ENCODE measurements around the gene C1QTNF1.

Gene C1QTNF1

DNA sequence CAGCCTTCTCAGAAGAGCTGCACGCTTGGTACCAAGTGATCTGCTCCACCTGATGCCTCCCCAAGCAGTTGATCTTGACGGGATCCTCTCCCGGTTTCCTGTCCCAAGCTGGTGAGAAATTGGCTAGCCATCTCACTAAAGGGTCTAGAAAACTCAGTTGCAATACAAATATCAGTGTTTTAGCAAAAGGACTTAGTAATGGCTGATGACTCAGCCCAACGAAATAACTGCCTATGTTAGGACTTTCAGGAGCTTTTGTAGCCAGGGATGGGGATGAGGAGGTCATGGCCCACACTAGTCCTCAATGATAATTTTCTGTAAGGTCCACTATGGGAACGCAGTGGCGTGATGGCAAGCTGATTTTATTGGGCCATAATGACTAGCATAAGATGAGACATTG, 27.3 kb downstream of the C1QTNF1 start:
- TF ChIP-seq, protein P1, sequence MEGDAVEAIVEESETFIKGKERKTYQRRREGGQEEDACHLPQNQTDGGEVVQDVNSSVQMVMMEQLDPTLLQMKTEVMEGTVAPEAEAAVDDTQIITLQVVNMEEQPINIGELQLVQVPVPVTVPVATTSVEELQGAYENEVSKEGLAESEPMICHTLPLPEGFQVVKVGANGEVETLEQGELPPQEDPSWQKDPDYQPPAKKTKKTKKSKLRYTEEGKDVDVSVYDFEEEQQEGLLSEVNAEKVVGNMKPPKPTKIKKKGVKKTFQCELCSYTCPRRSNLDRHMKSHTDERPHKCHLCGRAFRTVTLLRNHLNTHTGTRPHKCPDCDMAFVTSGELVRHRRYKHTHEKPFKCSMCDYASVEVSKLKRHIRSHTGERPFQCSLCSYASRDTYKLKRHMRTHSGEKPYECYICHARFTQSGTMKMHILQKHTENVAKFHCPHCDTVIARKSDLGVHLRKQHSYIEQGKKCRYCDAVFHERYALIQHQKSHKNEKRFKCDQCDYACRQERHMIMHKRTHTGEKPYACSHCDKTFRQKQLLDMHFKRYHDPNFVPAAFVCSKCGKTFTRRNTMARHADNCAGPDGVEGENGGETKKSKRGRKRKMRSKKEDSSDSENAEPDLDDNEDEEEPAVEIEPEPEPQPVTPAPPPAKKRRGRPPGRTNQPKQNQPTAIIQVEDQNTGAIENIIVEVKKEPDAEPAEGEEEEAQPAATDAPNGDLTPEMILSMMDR (IDR thresholded peaks at IDR 0.05; ENCODE audit: control extremely low read depth, extremely low read depth, low read depth, missing control alignments), result no peak
- no peak for DNase-seq (ENCODE audit: extremely low spot score)
- ChIA-PET POLR2A (no interaction called here), CTCF (interaction anchor here (1.4 to 1.7 kb wide), 5 partner anchors 13 to 340 kb away, joined by 3 to 6 read pairs (median 4); no protein-coding TSS in a partner anchor)

DNA sequence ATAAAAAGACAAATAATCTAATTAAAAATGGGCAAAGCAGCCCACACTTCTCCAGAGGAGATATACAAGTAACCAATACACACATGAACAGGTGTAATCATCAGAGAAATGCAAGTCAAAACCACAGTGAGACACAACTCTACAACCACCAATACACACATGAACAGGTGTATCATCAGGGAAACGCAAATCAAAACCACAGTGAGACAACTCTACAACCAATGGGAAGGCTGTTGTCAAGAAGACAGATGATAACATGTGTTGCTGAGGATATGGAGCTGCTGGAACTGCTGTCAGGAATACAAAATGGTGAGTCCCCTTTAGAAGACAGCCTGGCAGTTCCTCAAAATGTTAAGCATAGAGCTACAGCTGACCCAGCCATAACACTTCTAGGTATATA, 28.2 kb downstream of the C1QTNF1 start:
- TF ChIP-seq, protein P1 (IDR thresholded peaks at IDR 0.05; ENCODE audit: control extremely low read depth, extremely low read depth, low read depth, missing control alignments), result no peak
- DNase-seq (ENCODE audit: extremely low spot score), result no peak
- ChIA-PET CTCF (interaction anchor here (0.9 to 1.7 kb wide), 4 partner anchors 10 to 340 kb away, joined by 3 to 6 read pairs (median 4); no protein-coding TSS in a partner anchor), POLR2A (no interaction called here)

DNA sequence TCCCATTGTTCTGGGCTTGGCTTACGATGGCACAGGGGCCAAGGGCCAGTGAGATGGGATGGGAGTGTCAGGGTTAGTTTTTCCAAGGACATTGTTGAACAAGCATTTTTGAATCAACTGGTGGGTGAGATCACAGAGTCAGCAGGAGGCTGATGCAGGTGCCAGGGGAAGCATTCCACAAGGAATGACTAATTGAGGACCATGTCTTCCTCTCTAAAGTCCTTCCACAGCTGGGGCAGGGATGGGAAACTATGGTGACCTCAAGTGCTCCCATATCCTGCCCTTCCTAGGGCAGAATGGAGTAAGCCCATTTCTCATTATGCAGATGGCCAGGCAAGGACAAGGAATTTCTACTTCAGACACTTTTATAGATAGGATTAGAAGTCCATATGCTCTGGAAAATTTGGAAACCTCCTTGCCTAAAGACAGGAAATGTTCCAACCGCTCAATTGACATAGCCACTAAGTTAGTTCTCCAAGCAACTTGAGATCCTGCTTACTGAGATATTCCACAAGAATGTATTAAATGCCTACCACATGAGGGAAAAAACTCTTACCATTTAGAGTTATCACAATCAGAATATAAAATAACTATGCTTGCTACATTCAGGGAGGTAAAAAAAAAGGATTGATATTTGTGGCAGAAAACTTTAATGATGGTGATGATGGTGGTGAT, 29.4 kb downstream of the C1QTNF1 start:
- ChIA-PET CTCF (interaction anchor here (0.9 to 1.1 kb wide), 3 partner anchors 10 to 347 kb away, joined by 3 read pairs; no protein-coding TSS in a partner anchor), POLR2A (no interaction called here)
- no peak for DNase-seq (ENCODE audit: extremely low spot score)
- TF ChIP-seq, protein P1 (IDR thresholded peaks at IDR 0.05; ENCODE audit: control extremely low read depth, extremely low read depth, low read depth, missing control alignments), result no peak

DNA sequence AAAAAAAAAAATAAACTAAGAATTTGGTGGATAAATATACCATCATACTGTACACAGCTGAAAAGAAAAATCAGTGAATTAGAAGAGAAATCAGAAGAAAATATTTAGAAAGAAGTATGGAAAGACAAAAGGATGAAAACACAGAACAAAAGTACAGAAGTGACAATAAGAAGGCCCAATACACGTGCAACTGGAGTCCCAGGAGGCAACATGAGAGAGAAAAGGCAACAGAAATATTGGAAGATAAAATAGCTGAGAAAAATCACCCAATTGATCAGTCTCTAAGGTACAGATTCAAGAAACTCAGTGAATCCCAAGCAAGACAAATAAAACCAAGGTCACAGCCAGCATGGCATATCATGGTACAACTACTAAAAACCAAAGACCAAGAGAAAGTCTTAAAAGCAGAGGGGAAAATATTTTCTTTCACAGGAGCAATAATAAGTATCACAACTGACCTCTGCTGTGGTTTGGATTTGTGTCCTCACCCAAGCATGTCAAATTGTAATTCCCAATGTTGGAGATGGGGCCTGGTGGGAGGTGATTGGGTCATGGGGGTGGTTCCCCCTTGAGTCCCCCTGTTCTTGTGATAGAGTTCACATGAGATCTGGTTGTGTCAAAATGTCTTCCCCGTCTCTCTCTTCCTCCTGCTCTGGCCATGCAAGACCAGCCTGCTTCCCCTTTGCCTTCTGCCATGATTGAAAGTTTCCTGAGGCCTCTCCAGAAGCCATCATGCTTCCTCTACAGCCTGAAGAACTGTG, 30.4 kb downstream of the C1QTNF1 start:
- ChIA-PET CTCF (interaction anchor here (0.9 to 3.3 kb wide), 4 partner anchors 9 to 346 kb away, joined by 3 to 16 read pairs (median 6); no protein-coding TSS in a partner anchor), POLR2A (no interaction called here)
- TF ChIP-seq, protein P1 (IDR thresholded peaks at IDR 0.05; ENCODE audit: control extremely low read depth, extremely low read depth, low read depth, missing control alignments), result no peak
- DNase-seq (ENCODE audit: extremely low spot score), result no peak

DNA sequence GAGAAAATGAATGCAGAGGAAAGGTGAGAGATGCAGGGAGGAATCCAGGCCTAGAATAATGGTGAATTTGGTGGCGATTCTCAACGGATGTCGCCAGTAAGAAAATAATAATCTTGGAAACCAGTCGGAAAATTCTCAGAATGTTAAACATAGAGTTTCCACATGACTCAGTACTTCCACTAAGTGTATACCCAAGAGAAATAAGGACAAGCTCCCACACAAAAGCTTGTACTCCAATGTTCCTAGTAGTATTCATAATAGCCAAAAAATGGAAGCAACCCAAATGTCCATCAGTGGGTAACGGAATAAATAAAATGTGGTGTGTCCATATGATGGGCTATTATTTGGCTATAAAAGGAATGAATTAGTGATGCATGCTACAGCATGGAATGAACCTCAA, 31.2 kb downstream of the C1QTNF1 start:
- no peak for DNase-seq (ENCODE audit: extremely low spot score)
- TF ChIP-seq, protein P1 (IDR thresholded peaks at IDR 0.05; ENCODE audit: control extremely low read depth, extremely low read depth, low read depth, missing control alignments), result no peak
- ChIA-PET CTCF (interaction anchor here (2.6 to 3.3 kb wide), 2 partner anchors 9 to 338 kb away, joined by 10 to 16 read pairs; no protein-coding TSS in a partner anchor), POLR2A (no interaction called here)

DNA sequence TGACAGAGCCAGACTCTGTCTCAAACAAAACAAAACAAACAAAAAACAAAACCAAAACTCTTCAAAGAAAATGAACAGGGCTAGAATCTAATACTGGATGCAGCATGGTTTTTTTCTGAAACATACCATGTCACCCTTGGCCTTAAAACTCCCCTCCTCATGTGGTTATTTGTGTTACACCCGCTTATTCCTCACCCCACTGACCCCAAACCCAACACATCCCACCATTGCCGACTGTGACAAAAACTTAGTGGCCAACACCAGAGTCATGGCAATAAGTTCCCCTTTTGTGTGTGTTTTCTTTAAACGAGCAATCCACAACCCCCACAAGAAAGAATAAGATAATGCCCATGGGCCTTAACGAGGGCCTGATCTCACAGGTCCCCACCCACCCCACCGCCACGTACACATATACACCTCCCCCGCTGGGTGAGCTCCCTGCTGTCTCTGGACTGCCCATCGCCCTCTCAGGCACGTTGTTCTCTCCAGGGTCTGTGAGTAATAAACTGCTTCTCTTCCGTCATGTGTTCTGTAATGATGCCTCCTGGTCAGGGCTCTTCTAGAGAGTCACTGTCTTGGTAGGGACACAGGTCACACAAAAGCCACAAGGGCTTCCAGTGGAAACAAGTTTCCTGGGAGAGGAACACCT, 33.9 kb downstream of the C1QTNF1 start:
- DNase-seq (ENCODE audit: extremely low spot score), result peak; percentile 11
- TF ChIP-seq, protein P1 (IDR thresholded peaks at IDR 0.05; ENCODE audit: control extremely low read depth, extremely low read depth, low read depth, missing control alignments), result no peak
- CTCF ChIA-PET, result interaction anchor here (3.1 to 3.3 kb wide), 2 partner anchors 12 to 336 kb away, joined by 10 to 11 read pairs; no protein-coding TSS in a partner anchor
- POLR2A ChIA-PET, result no interaction called here
